ENCODE results near the gene APLP2. TPM values are rescaled to one million over a fixed set of nuclear protein-coding genes. Genes with fewer than 3 reads are reported as not detected.
"Not testable (repeated sequence)": the region's sequence is repeated elsewhere in the genome, so short reads cannot be mapped to it uniquely, and the experiment has no call there.

APLP2 gene
- total and polyA plus RNA-seq, 8 donors: 41.1 to 563 (median 147) TPM

- TF ChIP-seq CTCF (IDR thresholded peaks at IDR 0.05) (no peak), POLR2AphosphoS5 (IDR thresholded peaks at IDR 0.05) (no peak), EP300 (IDR thresholded peaks at IDR 0.05) (no peak), POLR2A (IDR thresholded peaks at IDR 0.05) (no peak)
- no peak overlapping the region for H3K27ac ChIP-seq
- DNase-seq: no peak
- intact Hi-C loops (cut with DNase I; ENCODE audit: low total_unique reads): no loop called here
- 85 to 90% (median 87%) methylated on average over 16 to 19 of the region's 19 CpGs for WGBS, 5 donors
- H3K4me3 ChIP-seq: no peak overlapping the region
- peaks cover 0 to 35% (median 12%) of the 10 kb centered on the region in 4 donors for H3K36me3 ChIP-seq
- no peaks in the 10 kb centered on the region for H3K27me3 ChIP-seq
- no peaks in the 10 kb centered on the region for H3K9me3 ChIP-seq
- peaks cover 0 to 17% (median 8%) of the 10 kb centered on the region in 4 donors for H3K4me1 ChIP-seq
Measured at GRCh38 chr11:130188585-130189347, 119.1 kb downstream of the APLP2 start.

DNA sequence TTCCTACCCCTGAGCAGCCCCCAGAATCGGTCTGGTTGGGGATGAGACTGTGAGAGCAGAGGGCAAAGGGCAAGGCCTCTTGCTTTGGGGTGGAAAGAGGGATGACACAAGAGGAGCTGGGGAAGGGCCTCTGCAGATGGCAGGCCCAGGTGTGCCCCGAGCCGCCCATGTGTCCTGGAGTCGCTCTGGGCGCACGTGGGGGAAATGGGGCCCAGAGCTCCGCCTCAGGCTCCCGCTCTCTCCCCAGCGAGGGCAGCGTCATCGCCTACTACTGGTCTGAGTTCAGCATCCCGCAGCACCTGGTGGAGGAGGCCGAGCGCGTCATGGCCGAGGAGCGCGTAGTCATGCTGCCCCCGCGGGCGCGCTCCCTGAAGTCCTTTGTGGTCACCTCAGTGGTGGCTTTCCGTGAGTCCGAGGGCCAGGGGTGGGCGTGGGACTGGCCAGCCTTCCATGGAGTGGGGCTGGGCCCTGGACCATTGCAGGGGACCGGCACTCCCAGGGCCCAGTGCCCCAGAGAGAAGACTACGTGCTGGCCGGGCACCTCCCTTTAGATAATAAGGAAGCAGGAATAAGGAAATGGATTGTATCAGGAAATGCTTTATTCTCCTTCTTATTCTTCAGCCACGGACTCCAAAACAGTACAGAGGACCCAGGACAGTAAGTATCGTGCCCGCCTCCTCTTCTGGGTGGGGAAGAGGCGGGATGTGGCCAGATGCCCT lies 120.0 kb downstream of the APLP2 start:
- DNase-seq: peak in 1 of 2 donors; percentile 70
- no peak overlapping the region for H3K4me3 ChIP-seq

DNA sequence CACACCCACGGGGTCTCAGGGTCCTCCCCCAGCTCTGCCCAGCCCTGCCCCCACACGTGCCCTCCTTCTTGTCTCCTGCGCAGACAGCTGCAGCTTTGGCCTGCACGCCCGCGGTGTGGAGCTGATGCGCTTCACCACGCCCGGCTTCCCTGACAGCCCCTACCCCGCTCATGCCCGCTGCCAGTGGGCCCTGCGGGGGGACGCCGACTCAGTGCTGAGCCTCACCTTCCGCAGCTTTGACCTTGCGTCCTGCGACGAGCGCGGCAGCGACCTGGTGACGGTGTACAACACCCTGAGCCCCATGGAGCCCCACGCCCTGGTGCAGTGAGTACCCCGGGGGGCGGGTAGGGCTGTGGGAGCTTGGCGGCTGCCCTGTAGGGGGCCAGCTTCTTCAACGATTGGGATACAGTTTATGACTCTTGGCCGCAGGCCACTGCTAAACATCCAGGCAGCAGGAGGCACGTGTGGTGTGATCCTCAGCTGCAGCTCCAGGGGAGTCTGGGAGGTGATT lies 120.7 kb downstream of the APLP2 start:
- H3K27me3 ChIP-seq: no peaks in the 10 kb centered on the region
- WGBS, 5 donors: 85 to 95% (median 94%) methylated on average over 28 to 29 of the region's 29 CpGs
- TF ChIP-seq POLR2A (IDR thresholded peaks at IDR 0.05): no peak
- TF ChIP-seq POLR2AphosphoS5 (IDR thresholded peaks at IDR 0.05): no peak
- TF ChIP-seq CTCF (IDR thresholded peaks at IDR 0.05): no peak
- TF ChIP-seq EP300 (IDR thresholded peaks at IDR 0.05): no peak
- peak overlapping the region in 4 of 5 donors; percentile 50 to 75 (median 54) for H3K27ac ChIP-seq
- intact Hi-C loops (cut with DNase I; ENCODE audit: low total_unique reads): no loop called here
- no peaks in the 10 kb centered on the region for H3K9me3 ChIP-seq
- no peak for DNase-seq
- H3K4me1 ChIP-seq: peaks cover 0 to 17% (median 8%) of the 10 kb centered on the region in 4 donors
- peaks cover 4 to 52% (median 28%) of the 10 kb centered on the region in 4 donors for H3K36me3 ChIP-seq
- no peak overlapping the region for H3K4me3 ChIP-seq

More for the DNA sequence above, 120.0 kb downstream of the APLP2 start:
- no peak for TF ChIP-seq POLR2A (IDR thresholded peaks at IDR 0.05)
- peak in 1 of 3 donors; percentile 37 for TF ChIP-seq POLR2AphosphoS5 (IDR thresholded peaks at IDR 0.05)
- H3K36me3 ChIP-seq: peaks cover 4 to 44% (median 21%) of the 10 kb centered on the region in 4 donors
- H3K27ac ChIP-seq: peak overlapping the region; percentile 7 to 75 (median 51)
- H3K27me3 ChIP-seq: no peaks in the 10 kb centered on the region
- peaks cover 0 to 17% (median 8%) of the 10 kb centered on the region in 4 donors for H3K4me1 ChIP-seq
- H3K9me3 ChIP-seq: no peaks in the 10 kb centered on the region
- 80 to 85% (median 82%) methylated on average over 28 to 32 of the region's 32 CpGs for WGBS, 5 donors
- intact Hi-C loops (cut with DNase I; ENCODE audit: low total_unique reads): no loop called here

- Histone ChIP-seq H3K36me3 (peaks cover 4 to 63% (median 40%) of the 10 kb centered on the region in 4 donors), H3K27ac (no peak overlapping the region), H3K27me3 (no peaks in the 10 kb centered on the region), H3K4me1 (peaks cover 0 to 17% (median 8%) of the 10 kb centered on the region in 4 donors), H3K4me3 (no peak overlapping the region), H3K9me3 (no peaks in the 10 kb centered on the region)
- DNase-seq: no peak
- TF ChIP-seq POLR2AphosphoS5 (IDR thresholded peaks at IDR 0.05): no peak
- no peak for TF ChIP-seq POLR2A (IDR thresholded peaks at IDR 0.05)
- TF ChIP-seq EP300 (IDR thresholded peaks at IDR 0.05): no peak
- intact Hi-C loops (cut with DNase I; ENCODE audit: low total_unique reads): no loop called here
- 90 to 95% (median 92%) methylated on average over 14 of the region's 14 CpGs for WGBS, 5 donors
Measured at GRCh38 chr11:130191896-130192295, 122.2 kb downstream of the APLP2 start.

DNA sequence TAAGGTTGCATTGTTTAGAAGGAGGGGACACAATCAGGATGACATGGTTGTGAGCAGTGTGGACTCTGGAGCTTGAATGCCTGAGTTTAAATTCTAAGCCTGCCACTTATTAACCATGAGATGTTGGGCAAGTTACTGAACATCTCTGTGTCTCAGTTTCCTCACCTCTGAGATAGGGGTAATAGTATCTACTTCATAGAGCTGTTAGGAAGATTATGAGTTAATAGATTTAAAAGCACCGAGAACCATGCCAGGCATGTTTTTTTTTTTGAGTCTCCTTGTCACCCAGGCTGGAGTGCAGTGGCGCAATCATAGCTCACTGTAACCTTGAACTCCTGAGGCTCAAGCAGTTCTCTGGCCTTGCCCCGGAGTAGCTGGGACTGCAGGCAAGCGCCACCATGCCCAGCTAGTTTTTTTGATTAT lies 123.2 kb downstream of the APLP2 start:
- no peak overlapping the region for H3K27ac ChIP-seq
- H3K36me3 ChIP-seq: peaks cover 7 to 73% (median 50%) of the 10 kb centered on the region in 4 donors
- DNase-seq: no peak
- intact Hi-C loops (cut with DNase I; ENCODE audit: low total_unique reads): no loop called here
- TF ChIP-seq CTCF (IDR thresholded peaks at IDR 0.05) (no peak), POLR2AphosphoS5 (IDR thresholded peaks at IDR 0.05) (no peak), POLR2A (IDR thresholded peaks at IDR 0.05) (no peak), EP300 (IDR thresholded peaks at IDR 0.05) (no peak)
- no peaks in the 10 kb centered on the region for H3K9me3 ChIP-seq
- WGBS, 5 donors: 65 to 81% (median 72%) methylated on average over 4 of the region's 4 CpGs
- H3K4me3 ChIP-seq: no peak overlapping the region
- no peaks in the 10 kb centered on the region for H3K27me3 ChIP-seq
- H3K4me1 ChIP-seq: peaks cover 0 to 17% (median 8%) of the 10 kb centered on the region in 4 donors

DNA sequence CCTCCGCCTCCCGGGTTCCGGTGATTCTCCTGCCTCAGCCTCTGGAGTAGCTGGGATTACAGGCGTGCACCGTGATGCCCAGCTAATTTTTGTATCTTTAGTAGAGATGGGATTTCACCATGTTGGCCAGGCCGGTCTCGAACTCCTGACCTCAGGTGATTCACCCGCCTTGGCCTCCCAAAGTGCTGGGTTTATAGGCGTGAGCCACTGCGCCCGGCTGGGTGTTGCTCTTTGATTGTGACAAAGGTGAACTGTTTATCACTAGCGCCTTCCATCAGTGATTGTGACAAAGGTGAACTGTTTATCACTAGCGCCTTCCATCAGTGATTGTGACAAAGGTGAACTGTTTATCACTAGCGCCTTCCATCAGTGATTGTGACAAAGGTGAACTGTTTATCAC lies 123.9 kb downstream of the APLP2 start:
- H3K9me3 ChIP-seq; H3K27ac ChIP-seq; intact Hi-C loops (cut with DNase I; ENCODE audit: low total_unique reads); H3K27me3 ChIP-seq; H3K4me3 ChIP-seq; DNase-seq: not testable (repeated sequence)
- WGBS, 5 donors: 84 to 93% (median 86%) methylated on average over 13 to 14 of the region's 14 CpGs
- peaks cover 7 to 78% (median 57%) of the 10 kb centered on the region in 4 donors for H3K36me3 ChIP-seq
- peaks cover 0 to 17% (median 8%) of the 10 kb centered on the region in 4 donors for H3K4me1 ChIP-seq
